GOT3 (cell line): ENCODE data around the gene CIBAR2.

Experiments used
- DNase-seq: peaks from one replicate; lab custom pipeline; 2025; ENCODE audit warnings: mixed read lengths; lab: John Stamatoyannopoulos, UW

CIBAR2 gene

GRCh38 chr16:85144026-85144915 lies 32.0 kb upstream of the CIBAR2 start:
- no peak for DNase-seq

- no peak for DNase-seq
Observed at GRCh38 chr16:85142771-85143211, 30.5 kb upstream of the CIBAR2 start.

DNA sequence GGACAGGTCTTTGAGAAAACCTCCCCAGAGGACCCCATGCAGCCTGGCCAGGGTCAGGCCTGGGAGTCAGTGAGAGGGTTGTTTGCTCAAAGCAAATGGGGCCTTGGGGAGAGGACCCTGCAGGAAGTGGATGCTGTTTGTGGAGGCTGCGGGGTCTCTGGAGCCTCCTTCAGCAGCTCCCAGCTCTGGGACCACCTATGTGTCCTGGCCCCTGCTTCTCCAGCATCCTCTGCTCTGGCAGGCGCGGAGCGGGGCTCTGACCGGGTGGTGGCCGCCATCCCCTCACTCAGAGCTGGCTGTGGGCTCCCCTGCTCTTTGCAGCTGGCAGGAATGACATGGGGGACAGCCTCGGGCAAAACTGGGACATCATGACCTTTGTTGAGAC lies 29.8 kb upstream of the CIBAR2 start:
- DNase-seq = no peak

- DNase-seq = no peak
Observed at GRCh38 chr16:85141491-85142128, 29.3 kb upstream of the CIBAR2 start.

DNA sequence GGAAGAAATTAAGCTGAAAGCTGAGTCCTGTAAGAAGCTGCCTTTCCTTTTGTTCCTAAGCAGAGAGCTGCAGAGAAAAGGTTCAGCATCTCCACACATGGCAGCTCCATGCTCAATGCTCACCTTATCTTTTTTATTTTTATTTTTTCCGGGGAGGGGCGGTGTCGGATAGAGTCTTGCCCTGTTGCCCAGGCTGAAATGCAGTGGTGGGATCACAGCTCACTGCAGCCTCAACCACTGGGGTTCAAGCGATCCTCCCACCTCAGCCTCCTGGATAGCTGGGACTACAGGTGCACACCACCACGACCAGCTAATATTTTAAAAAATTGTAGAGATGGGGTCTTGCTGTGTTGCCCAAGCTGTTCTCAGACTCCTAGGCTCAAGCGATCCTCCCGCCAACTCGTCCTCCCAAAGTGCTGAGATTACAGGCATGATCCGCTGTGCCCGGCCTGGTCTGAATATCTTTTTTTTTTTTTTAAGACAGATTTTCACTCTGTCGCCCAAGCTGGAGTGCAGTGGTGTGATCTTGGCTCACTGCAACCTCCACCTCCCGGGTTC lies 28.3 kb upstream of the CIBAR2 start:
- no peak for DNase-seq

DNA sequence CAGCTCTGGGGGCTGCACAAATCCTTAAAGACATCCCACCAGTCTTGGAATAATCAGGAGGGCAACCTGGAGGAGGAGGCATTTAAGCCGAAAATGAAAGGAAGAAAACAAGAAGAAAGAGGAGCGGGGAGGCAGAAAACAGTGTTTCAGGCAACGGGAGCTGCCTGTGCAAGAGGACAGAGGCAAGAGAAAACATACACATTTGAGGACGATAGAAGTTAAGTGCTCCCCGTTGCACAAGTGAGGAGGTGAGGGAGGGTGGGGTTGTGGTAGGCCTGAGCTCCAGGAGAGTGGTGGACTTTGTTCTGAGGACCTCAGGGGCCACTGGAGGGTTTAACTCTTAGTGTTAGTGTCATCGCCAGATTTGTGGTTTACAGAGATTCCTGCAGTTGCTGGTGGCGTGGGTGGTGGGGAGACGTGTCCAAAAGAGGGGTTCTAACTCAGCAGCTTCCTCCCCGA lies 27.6 kb upstream of the CIBAR2 start:
- DNase-seq = no peak

GRCh38 chr16:85138825-85139627 lies 26.8 kb upstream of the CIBAR2 start:
- no peak for DNase-seq

DNA sequence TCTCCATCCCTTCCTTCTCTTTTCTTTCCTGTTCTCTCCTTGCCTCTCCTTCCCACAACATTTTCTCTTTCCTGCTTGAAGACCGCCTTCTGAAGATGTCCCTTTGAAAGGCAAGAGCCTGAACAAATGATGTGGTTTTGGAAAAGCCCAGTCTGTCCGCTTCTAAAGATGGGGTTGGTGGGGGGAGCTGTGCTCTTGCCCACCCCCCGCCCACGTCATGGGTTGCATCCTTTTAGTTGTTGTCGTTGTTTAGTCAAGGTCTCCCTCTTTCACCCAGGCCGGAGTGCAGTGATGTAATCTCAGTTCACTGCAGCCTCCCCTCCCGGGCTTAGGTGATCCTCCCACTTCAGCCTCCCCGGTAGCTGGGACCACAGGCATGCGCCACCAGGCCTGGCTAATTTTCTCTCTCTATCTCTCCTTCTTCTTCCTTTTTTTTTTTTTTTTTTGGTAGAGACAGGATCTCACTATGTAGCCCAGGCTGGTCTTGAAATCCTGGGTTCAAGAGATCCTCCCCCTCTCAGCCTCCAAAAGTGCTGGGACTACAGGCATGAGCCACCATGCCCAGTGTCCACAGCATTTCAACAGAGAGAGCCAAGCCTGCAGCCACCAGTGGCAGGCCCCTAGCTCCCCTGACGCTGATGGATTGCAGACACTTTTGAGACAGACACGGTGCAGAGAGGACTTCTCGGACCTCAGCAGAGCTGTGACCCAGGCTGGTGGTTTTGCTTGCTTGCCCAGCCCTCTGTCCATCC lies 26.0 kb upstream of the CIBAR2 start:
- DNase-seq = no peak

DNA sequence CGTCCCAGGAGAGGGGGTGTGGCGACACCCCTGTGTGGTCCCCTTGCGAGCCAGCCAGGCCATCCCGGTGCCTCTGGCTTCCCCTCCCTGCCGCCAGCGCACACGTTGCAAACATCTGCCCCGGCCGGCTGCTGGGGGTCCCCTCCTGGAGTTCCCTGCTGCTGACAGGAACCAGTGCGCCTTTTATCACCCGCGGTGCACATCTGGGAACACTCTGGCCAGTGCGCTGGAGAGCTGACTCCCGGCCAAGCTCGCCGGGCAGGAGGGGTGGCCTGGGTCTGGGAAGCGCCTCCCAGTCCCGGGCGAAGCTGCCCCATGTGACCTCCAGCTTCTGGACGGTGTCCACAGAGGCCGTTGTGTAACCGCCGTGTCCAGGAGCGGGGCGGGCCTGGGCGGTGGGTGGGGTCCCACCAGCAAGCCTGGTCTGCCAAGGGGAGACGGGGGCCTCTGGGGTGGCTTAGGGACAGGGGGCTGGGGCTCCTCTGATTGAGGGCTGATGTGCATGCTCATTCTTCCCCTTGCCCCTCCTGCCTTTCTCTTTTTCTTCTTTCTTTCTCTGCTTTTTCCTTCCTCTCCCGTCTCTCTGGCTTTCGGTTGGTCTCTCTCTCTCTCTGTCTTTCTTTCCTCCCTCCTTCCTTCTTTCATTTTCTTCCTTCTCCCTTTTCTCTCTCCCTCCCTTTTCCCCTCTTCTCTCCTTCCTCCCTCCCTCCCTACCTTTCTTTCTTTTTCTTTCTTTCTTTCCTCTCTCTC lies 25.2 kb upstream of the CIBAR2 start:
- no peak for DNase-seq

DNA sequence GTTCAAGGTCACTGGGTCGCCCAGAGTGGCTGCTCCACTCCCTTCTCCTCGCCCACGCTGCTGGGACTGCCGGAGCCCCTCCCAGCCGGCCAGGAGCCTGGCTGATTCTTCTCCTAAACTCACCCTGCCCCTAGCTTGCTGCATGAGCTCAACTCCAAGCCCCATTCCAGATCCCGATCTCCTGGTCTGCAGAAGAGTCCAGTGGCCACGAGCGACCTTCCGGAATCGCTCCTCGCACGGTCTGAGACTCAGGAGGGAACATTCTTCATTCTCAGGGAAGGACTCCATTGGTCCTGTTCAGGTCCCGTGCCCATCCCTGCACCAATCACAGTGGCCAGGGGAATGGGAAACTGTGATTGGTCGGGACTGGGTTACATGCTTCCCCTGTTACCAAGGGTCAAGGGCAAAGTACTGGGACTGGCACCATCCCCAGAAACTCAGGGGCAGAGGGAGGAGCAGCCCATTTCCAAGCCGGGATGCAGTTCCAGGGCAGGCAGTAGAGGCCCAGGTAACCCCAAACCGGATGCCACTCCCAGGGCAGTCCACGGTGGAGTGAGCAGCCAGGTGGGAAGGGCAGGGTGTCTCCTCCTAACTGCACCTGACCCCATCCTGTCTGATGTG lies 24.5 kb upstream of the CIBAR2 start:
- no peak for DNase-seq

GRCh38 chr16:85136213-85136701 lies 24.0 kb upstream of the CIBAR2 start:
- no peak for DNase-seq

DNA sequence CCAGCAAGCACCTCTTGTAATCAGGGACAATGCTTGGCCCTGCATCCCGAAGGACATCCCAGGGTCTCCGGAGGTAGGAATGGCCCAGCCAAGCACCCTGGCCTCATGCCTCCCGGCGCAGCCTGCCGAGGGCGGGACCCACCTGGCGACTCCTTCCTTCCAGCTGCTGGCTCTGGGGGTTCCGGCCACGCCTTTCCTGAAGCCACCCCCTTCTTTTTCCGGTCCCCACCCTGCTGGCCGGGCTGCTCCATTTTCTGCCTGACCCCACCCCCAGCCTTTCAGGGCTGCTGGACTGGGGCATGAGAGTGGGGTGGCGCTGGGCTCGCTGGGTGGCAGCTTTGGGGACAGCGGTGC lies 22.5 kb upstream of the CIBAR2 start:
- DNase-seq = no peak

GRCh38 chr16:85134076-85134788 lies 22.0 kb upstream of the CIBAR2 start:
- DNase-seq = no peak

DNA sequence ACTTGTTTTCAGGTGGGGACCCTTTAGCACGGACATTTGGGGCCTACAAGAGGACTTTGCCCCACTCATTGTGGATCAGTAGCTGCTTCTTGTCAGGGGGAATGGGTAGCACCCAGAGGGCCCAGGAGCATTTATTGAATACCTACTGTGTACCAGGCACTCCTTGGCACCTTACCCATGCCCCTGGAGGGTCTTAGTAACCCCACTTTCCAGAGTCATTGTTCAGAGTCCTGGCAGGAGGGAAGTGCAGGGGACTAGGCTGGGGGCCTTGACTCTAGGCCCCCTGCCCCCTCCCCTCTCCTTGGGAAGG lies 21.0 kb upstream of the CIBAR2 start:
- DNase-seq = no peak

DNA sequence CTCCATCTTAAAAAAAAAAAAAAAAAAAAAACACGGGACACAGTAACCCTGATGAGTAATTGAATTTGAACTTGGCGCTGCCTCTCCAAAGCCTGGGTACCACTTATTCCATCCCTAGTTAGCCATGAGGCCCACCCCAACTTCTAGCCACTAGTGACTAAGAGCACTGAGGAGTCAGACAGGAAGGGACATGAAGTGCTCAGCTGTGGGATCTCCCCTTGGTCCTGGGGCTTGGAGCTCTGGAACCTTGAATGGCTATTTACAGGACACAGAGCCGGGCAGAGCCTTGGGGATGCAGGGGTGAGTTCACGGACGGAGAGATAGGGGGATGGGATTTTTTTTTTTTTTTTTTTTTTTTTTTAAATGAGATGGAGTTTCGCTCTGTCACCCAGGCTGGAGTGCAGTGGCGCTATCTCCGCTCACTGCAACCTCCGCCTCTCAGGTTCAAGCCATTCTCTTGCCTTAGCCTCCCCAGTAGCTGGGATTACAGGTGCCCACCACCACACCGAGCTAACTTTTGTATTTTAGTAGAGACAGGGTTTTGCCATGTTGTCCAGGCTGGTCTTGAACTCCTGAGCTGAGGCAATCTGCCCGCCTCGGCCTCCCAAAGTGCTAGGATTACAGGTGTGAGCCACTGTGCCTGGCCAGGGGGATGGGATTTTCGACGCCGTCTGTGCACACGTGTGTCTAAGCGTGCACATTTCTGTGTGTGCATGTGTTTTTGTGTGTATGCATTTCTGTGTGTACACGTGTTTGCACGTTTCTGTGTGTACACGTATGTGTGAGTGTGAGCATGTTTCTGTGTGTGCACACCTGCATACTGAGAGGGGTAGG lies 20.4 kb upstream of the CIBAR2 start:
- DNase-seq = no peak

DNA sequence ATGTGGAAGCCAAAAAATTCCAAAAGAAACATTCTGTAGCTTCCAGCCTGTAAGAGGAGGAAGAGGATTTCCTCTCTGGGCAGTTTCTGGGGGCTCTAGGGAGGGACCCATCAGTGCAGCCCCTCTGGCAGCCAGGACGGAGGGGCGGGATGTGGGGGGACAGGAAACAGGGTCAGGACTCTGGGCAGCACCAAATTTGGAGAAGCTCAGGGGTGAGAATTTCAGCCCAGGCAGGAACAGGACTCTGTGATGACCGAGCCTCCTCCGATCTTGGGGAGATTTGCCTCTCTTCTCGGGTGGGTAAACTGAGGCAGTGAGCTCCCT lies 18.4 kb upstream of the CIBAR2 start:
- no peak for DNase-seq

GRCh38 chr16:85129876-85130704 lies 17.8 kb upstream of the CIBAR2 start:
- no peak for DNase-seq
